Measurements from ENCODE around the gene SMARCC1.
A peak's percentile ranks its signal among the peaks of the same experiment; 100 is the strongest.

SMARCC1 gene

GRCh38 chr3:47588053-47588452 is 193.6 kb downstream of the SMARCC1 start:
- DNase-seq (ENCODE audit: low read depth in 1 of 2, low spot score in 1 of 2): no peak
- H3K4me3 ChIP-seq (replicated peaks; ENCODE audit: insufficient read depth, low read length): no peak overlapping the region
- TF ChIP-seq CTCF (IDR thresholded peaks at IDR 0.05; ENCODE audit: insufficient read depth, low read length) (no peak), GABPA (IDR thresholded peaks at IDR 0.05; ENCODE audit: low read depth) (no peak), POLR2AphosphoS5 (IDR thresholded peaks at IDR 0.05; ENCODE audit: low read depth) (no peak), REST (IDR thresholded peaks at IDR 0.05; ENCODE audit: insufficient replicate concordance, low read depth) (no peak), SPI1 (IDR thresholded peaks at IDR 0.05; ENCODE audit: borderline replicate concordance, low read depth) (no peak)
- H3K27ac ChIP-seq (replicated peaks): no peak overlapping the region
- no peaks in the 10 kb centered on the region for H3K27me3 ChIP-seq (ENCODE audit: insufficient read depth, poor library complexity, severe bottlenecking)

- Histone ChIP-seq H3K27ac (replicated peaks) (no peak overlapping the region), H3K4me3 (replicated peaks; ENCODE audit: insufficient read depth, low read length) (no peak overlapping the region), H3K27me3 (ENCODE audit: insufficient read depth, poor library complexity, severe bottlenecking) (peaks cover 7% of the 10 kb centered on the region)
- DNase-seq (ENCODE audit: low read depth in 1 of 2, low spot score in 1 of 2): no peak
- TF ChIP-seq SPI1 (IDR thresholded peaks at IDR 0.05; ENCODE audit: borderline replicate concordance, low read depth): no peak
- TF ChIP-seq GABPA (IDR thresholded peaks at IDR 0.05; ENCODE audit: low read depth): no peak
- no peak for TF ChIP-seq REST (IDR thresholded peaks at IDR 0.05; ENCODE audit: insufficient replicate concordance, low read depth)
- no peak for TF ChIP-seq POLR2AphosphoS5 (IDR thresholded peaks at IDR 0.05; ENCODE audit: low read depth)
- no peak for TF ChIP-seq CTCF (IDR thresholded peaks at IDR 0.05; ENCODE audit: insufficient read depth, low read length)
Observed at GRCh38 chr3:47586746-47587145, 194.9 kb downstream of the SMARCC1 start.

DNA sequence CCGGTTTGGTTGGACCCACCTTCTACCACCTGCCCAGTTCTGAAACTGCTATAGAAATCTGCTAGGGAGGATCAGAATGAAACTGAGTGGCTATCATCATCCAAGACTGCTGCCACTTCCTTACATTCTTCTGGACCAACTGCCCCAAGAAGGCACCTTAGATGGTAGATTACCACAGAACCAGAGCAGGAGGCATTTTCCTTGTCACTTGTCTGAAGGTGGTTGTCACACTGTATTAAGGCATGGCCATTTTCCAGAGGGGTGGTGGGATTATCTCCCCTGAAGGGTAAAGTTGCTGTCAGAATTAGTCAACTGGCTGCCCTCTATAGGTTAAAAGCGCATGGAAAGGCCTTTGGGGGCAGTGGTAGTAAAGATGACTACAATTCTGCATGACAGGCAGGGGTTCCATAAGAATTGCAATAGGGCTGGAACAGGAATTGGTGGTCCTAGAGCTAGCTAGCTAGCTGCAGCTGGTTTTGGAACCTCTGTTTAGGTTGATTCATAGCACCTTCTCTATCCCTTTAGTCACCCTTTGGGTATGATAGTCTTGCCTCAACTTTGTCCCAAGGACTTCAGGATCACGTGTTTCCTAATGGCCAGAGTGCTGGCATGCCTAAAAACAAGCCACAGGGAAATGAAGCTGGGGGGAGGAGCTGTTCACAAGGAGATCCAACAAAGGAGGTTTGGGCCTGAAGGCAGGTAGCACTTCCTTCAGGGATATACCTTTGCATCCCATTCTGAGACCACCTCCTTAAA is 198.2 kb downstream of the SMARCC1 start:
- peaks cover 30% of the 10 kb centered on the region for H3K27me3 ChIP-seq (ENCODE audit: insufficient read depth, poor library complexity, severe bottlenecking)
- TF ChIP-seq POLR2AphosphoS5 (IDR thresholded peaks at IDR 0.05; ENCODE audit: low read depth) (peak; percentile 42; the same call in 1 of the 2 replicates), CTCF (IDR thresholded peaks at IDR 0.05; ENCODE audit: insufficient read depth, low read length) (no peak)
- H3K27ac ChIP-seq (replicated peaks): no peak overlapping the region
- DNase-seq (ENCODE audit: low read depth in 1 of 2, low spot score in 1 of 2): no peak
- H3K4me3 ChIP-seq (replicated peaks; ENCODE audit: insufficient read depth, low read length): no peak overlapping the region

DNA sequence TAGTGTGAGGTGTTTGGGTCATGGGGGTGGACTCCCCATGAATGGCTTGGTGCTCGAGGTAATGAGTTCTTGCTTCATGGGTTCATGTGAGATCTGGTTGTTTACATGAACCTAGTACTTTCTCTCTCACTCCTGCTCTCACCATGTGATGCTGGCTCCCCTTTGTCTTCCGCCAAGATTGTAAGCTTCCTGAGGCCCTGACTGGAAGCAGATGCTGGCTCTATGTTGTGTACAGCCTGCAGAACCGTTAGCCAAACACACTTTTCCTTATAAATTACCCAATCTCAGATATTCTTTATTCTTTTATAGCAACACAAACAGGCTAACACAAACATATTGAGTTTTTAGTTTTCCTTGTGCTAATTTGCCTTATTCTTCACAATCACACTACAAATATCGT is 199.9 kb downstream of the SMARCC1 start:
- Histone ChIP-seq H3K27ac (replicated peaks) (no peak overlapping the region), H3K27me3 (ENCODE audit: insufficient read depth, poor library complexity, severe bottlenecking) (peaks cover 36% of the 10 kb centered on the region), H3K4me3 (replicated peaks; ENCODE audit: insufficient read depth, low read length) (no peak overlapping the region)
- no peak for DNase-seq (ENCODE audit: low read depth in 1 of 2, low spot score in 1 of 2)
- no peak for TF ChIP-seq CTCF (IDR thresholded peaks at IDR 0.05; ENCODE audit: insufficient read depth, low read length)

Measured in HL-60 (cell line).